IPS-11a (cell line): ENCODE measurements around the gene NELL1.

Source experiments
- H3K4me3 ChIP-seq: one replicate; pipeline ENCODE4 v1.5.1; 2013; ENCODE audit warnings: low read depth, low read length, control low read depth

The NELL1 gene

DNA sequence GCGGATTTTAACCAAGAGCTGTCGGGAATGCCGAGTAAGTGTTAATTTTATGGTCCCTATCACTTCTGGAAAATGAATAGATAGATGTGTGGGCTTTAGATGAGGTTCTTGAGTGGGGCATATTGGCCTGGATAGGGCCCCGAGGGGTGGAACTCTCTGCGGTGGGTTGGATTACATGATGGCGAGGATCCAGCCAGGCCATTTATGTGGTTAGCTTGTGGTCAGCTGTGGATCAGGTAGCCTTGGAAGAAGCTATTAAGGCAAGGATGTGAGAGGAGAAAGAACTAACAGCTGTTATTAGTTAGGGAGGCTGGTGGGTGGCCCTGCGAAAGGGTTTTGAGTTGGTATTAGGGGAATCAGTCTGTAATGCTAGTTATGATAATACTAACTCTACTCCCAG lies 268.4 kb downstream of the NELL1 start:
- no peak overlapping the region for H3K4me3 ChIP-seq

- no peak overlapping the region for H3K4me3 ChIP-seq
These were observed 280.2 kb downstream of the NELL1 start for GRCh38 chr11:20949585-20949984.

- H3K4me3 ChIP-seq, result no peak overlapping the region
These were observed 293.2 kb downstream of the NELL1 start for GRCh38 chr11:20962581-20962980.

GRCh38 chr11:20963596-20963995 lies 294.2 kb downstream of the NELL1 start:
- no peak overlapping the region for H3K4me3 ChIP-seq

- H3K4me3 ChIP-seq, result no peak overlapping the region
These were observed 295.6 kb downstream of the NELL1 start for GRCh38 chr11:20964985-20965384.

DNA sequence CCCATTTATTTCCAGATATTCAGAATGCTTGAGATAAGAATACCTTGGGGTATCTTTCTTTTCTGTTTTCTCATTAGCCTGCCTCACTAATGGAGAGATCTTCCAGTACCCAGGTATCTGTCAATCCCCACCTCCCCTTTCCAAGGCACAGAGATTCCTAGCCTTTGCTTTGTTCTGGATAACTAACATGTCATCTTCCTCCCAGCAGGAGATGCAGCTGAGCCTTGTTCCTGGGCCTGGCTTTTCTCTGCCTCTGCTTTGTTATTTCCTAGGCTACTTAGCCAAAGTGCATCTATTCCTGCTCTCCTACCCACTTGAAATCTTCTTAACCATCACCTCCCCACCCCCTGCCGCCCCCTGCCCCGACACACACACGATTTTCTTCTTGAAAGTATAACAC lies 297.1 kb downstream of the NELL1 start:
- H3K4me3 ChIP-seq, result no peak overlapping the region

GRCh38 chr11:20973940-20974559 lies 304.7 kb downstream of the NELL1 start:
- H3K4me3 ChIP-seq, result no peak overlapping the region

DNA sequence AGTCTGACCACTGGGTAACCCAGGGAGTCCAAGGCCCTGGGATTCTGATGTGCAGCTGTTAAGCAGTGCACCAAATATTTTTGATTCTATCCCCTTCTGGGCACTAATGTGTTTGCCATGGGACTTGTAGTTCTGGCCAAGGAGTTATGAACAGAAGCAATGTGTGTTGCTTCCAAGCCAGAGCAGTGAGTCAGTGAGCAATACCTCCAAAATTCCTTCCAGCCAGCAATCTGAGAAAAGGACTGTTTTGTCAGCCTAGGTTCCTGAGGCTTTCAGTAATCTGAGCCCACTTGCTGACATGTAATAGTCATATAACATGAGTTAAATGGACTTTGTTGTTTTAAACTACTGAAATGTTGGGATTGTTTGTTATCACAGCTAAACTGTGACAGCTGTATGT lies 311.4 kb downstream of the NELL1 start:
- no peak overlapping the region for H3K4me3 ChIP-seq

GRCh38 chr11:20990447-20990846 lies 321.1 kb downstream of the NELL1 start:
- H3K4me3 ChIP-seq, result no peak overlapping the region

DNA sequence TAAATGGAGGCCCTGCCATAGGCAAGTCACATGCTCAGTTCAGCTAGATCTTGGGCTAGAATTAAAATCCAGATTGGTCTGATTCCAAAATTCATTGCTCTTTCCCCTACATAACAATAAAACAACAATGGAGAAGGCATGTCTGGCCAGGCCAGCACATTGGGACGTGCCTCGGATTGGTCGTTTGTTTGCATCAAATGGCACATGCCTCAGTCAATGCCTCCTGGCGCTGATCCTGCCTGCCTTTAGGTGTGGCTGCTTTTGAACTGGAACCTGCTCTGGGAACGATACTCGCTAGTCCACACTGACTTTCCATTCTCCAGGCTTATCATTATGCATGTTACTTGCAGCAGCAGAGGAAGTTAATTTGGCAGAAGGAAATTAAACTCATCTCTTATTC lies 322.1 kb downstream of the NELL1 start:
- H3K4me3 ChIP-seq, result no peak overlapping the region

- no peak overlapping the region for H3K4me3 ChIP-seq
These were observed 337.9 kb downstream of the NELL1 start for GRCh38 chr11:21007297-21007696.

DNA sequence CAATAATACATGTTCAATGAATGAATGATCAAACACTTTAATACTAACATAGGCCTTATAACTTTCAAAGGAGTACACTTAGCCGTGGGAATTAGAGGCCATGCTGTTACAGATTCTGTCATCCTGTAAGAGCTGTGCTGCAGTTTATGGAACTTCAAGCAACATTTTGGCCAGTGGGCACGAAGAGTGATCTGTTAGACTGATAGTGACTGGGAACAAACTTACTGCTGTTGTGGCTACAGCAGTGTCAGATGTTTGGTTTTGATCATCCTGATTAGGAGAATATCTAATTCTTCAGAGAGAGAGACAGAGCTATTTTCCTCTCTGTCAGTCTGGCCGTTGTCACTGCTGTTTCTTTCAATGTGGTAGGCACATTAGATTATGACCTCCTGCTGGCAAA lies 348.9 kb downstream of the NELL1 start:
- H3K4me3 ChIP-seq, result no peak overlapping the region

GRCh38 chr11:21026685-21027084 lies 357.3 kb downstream of the NELL1 start:
- H3K4me3 ChIP-seq, result no peak overlapping the region

DNA sequence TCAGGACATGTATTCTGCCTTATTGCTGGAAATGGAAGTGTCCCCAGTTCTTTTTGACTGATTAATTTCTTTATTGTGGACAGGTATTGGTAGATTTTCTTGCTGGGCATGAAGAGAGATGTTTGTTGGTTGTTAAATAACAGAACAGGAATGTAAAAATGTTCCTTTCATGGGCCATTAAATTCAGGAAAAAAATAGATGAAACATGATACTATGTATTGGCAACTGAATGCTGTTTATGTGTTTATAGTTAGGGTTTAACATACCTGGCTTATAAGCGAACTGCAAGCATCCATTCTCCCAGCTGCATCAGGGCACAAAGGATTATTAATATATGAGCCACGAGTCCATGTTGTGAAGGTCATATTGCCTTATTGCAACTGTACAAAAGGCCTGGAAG lies 368.5 kb downstream of the NELL1 start:
- H3K4me3 ChIP-seq, result no peak overlapping the region

DNA sequence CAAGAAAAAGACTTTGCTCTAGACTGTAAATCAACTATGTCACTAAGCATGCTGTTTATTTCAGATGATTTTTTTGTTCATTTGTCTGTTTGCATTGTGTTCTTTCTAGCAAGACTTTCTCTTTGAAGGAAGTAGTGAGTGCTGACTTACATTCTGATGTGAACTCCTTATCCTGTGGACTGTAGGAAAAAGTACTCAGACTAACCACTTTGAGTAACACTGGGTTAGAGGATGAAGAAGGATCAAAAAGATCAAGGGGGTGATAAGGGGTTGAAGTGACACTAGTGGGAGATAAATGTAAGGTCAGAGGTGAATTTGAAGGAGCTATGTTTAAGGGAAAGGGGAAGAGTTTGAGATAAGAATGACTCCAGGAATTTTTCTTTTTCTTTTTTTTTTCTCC lies 369.4 kb downstream of the NELL1 start:
- H3K4me3 ChIP-seq, result no peak overlapping the region

DNA sequence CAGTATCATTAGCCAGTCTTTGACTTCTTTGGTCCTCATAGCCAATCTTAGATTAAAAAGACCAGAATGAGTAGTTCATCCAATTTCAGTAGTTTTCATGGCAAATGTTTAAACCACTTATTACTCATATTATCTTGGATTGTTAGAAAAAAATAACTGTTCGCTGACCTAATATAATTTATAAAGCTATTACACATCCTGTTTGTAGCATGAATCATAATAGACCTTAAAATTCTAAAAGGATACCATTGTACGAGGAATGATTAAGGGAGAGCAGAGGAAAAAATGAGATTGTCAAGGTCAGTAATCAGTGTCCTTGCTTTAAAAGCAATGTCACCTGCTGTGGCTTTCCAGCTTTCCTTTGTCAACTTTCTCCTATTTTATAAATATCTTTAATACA lies 371.2 kb downstream of the NELL1 start:
- H3K4me3 ChIP-seq, result no peak overlapping the region

DNA sequence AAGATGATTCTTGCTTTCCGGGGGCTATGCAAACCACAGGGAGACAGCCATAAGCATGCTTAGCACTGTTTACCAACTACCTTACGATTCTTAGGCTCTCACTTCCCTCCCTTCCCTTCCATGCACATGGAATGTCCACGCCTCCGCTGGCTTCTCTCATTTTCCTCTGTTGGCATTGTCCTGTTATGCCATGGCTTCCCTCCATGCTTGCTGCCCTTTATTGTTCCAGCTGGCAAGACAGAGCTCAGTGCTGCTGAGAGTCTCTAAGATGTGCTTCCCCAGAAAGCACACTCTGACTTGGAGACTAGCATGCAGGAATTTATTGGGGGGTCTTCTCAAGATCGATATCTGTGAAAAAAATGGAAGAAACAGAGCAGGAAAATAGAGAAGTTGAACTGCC lies 379.2 kb downstream of the NELL1 start:
- no peak overlapping the region for H3K4me3 ChIP-seq

DNA sequence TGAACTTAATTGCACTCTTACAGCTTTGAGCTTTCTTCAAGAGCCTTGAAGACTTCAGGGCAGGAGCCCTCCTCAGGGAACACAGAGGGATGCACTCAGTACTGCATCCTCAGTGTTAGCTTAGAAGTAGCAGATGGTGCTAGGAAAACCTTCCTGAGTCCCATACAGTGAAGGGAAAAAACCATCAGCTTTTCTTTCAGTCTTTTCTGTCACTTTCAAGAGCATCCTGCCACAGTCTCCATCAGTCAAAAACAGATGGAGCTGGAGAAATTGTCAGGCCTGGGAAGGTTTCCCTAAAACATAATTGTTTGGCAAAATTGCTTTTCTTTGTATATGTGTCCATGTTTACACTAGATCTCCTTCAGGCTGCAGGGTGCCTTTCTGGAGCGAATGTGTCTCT lies 384.1 kb downstream of the NELL1 start:
- no peak overlapping the region for H3K4me3 ChIP-seq

- H3K4me3 ChIP-seq, result no peak overlapping the region
These were observed 387.3 kb downstream of the NELL1 start for GRCh38 chr11:21056644-21057043.

- no peak overlapping the region for H3K4me3 ChIP-seq
These were observed 390.5 kb downstream of the NELL1 start for GRCh38 chr11:21059879-21060278.

DNA sequence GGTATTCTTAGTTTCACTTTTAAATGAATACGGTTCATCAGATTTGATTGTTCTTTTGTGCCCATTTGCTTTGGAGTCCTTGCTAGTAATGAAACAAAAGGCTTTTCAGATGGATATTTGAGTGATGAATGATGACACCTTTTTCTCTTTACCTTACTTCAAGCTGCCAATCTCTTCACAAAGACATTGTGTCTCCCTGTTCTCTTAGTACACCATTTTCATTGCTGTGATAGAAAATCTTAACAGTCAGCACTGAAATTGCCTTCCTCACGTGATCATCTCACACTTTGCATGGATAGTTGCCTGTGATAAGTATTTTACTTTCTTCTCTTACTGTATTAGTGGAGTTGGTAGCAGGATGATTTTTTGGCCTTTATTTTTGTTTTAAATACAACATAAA lies 396.6 kb downstream of the NELL1 start:
- no peak overlapping the region for H3K4me3 ChIP-seq

DNA sequence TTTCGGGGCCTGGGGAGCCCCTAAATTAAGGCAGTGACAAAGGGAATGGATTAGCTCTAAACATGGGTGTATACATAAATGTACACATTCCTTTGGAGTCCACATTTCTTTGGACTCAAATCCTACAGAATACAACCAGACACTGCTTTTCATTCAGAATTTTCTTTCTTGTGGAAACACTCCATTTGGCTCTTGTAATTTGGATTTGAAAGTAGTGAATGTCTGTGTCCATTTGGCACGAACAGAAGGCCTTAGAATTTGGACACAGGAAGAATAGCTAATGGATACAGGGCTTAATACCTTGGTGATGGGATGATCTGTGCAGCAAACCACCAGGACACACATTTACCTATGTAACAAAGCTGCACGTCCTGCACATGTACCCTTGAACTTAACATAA lies 399.5 kb downstream of the NELL1 start:
- no peak overlapping the region for H3K4me3 ChIP-seq

- no peak overlapping the region for H3K4me3 ChIP-seq
These were observed 400.5 kb downstream of the NELL1 start for GRCh38 chr11:21069909-21070308.

DNA sequence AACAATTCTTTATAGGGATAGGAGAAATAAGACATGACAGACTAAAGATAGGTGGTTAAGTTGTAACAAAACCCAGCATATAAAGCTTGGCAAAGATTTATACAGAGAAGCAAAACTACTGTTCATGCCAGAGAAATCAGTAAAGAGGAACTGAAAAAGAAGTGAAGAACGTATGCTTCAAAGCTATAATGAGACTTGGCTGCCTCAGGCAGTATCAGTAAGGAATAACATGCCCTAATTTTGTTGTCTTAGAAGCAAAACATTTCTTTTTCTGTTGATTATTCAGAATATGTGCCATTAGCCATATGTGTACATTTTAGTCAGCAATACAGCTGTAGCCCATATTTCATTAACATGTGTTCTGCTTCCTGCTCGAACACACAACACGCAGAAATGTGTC lies 403.2 kb downstream of the NELL1 start:
- H3K4me3 ChIP-seq, result no peak overlapping the region
